Measurements from ENCODE around the gene ARHGAP18. TPM values are rescaled to one million over a fixed set of nuclear protein-coding genes. Genes with fewer than 3 reads are reported as not detected.

Gene ARHGAP18
- total and polyA plus RNA-seq, 2 of the 13 experiments (the other 11 are each of a cell fraction or from before 2014, with no cell fraction given): 58.2 to 115 TPM

DNA sequence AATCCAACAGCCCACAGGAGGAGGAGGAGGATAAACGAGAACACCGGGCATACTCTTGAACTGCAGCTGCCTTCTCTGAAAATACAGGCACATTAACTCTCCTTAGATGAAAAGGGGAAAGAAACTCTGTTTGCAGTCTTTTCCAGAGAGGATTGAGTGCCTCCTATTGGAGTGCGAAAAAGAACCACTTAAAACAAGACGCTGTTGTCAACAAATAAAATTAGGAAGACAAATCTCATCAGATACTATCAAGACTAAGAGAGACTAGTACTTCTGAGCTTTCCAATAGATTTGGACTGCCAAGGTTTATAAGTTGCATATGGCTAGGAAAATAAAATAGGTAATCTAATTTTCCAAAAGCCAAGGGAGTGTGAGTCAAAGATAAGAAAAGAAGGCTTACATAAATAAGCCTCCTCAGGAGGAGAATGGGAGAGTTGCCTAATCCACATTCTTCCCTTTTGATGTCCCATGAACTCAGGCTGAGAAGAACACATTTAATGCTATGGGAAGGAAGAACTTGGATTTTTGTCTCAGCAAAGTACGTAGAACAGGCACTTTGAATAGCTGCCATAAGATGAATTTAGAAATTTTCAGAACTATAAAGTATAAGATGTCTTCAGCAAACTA lies 154.7 kb downstream of the ARHGAP18 start:
- in situ Hi-C loops (cut with HindIII; ENCODE audit: extremely low pct_ligation_motif_present, low pct_unique_long_range_greater_than_20kb): no loop called here
- no peaks in the 10 kb centered on the region for H3K9me3 ChIP-seq (ENCODE audit: low read length)
- H3K36me3 ChIP-seq (replicated peaks in 1 of 2; ENCODE audit: control insufficient read depth in 1 of 2, insufficient read depth in 2 of 2, low read length in 2 of 2): peaks cover 0 to 2% of the 10 kb centered on the region in 2 experiments; a peak in 1 of 5 replicates
- H3K27me3 ChIP-seq (ENCODE audit: control insufficient read depth in 1 of 2, insufficient read depth in 2 of 2, low read length in 2 of 2): no peaks in the 10 kb centered on the region
- TF ChIP-seq, protein P1, sequence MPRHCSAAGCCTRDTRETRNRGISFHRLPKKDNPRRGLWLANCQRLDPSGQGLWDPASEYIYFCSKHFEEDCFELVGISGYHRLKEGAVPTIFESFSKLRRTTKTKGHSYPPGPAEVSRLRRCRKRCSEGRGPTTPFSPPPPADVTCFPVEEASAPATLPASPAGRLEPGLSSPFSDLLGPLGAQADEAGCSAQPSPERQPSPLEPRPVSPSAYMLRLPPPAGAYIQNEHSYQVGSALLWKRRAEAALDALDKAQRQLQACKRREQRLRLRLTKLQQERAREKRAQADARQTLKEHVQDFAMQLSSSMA (CRISPR knock-in tag; IDR thresholded peaks at IDR 0.05): no peak
- TF ChIP-seq ZSCAN29 (CRISPR knock-in tag; conservative IDR thresholded peaks at IDR 0.05): no peak
- TF ChIP-seq SAFB2 (CRISPR knock-in tag; IDR thresholded peaks at IDR 0.05; ENCODE audit: borderline replicate concordance, low read depth): no peak
- TF ChIP-seq, protein P2, sequence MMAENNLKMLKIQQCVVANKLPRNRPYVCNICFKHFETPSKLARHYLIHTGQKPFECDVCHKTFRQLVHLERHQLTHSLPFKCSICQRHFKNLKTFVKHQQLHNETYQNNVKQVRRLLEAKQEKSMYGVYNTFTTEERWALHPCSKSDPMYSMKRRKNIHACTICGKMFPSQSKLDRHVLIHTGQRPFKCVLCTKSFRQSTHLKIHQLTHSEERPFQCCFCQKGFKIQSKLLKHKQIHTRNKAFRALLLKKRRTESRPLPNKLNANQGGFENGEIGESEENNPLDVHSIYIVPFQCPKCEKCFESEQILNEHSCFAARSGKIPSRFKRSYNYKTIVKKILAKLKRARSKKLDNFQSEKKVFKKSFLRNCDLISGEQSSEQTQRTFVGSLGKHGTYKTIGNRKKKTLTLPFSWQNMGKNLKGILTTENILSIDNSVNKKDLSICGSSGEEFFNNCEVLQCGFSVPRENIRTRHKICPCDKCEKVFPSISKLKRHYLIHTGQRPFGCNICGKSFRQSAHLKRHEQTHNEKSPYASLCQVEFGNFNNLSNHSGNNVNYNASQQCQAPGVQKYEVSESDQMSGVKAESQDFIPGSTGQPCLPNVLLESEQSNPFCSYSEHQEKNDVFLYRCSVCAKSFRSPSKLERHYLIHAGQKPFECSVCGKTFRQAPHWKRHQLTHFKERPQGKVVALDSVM (CRISPR knock-in tag; IDR thresholded peaks at IDR 0.05): no peak
- no peak for TF ChIP-seq CCAR2 (optimal IDR thresholded peaks at IDR 0.05; ENCODE audit: low read depth, low read length)
- TF ChIP-seq, protein P3, sequence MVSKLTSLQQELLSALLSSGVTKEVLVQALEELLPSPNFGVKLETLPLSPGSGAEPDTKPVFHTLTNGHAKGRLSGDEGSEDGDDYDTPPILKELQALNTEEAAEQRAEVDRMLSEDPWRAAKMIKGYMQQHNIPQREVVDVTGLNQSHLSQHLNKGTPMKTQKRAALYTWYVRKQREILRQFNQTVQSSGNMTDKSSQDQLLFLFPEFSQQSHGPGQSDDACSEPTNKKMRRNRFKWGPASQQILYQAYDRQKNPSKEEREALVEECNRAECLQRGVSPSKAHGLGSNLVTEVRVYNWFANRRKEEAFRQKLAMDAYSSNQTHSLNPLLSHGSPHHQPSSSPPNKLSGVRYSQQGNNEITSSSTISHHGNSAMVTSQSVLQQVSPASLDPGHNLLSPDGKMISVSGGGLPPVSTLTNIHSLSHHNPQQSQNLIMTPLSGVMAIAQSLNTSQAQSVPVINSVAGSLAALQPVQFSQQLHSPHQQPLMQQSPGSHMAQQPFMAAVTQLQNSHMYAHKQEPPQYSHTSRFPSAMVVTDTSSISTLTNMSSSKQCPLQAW (CRISPR knock-in tag; IDR thresholded peaks at IDR 0.05): no peak
- no peak for TF ChIP-seq ATF1 (CRISPR knock-in tag; IDR thresholded peaks at IDR 0.05)
- TF ChIP-seq TAF15 (IDR thresholded peaks at IDR 0.05; ENCODE audit: low read depth, low read length, poor library complexity, severe bottlenecking): no peak
- no peak for TF ChIP-seq IRF1 (CRISPR knock-in tag; IDR thresholded peaks at IDR 0.05; ENCODE audit: low read depth)
- TF ChIP-seq, protein P4, sequence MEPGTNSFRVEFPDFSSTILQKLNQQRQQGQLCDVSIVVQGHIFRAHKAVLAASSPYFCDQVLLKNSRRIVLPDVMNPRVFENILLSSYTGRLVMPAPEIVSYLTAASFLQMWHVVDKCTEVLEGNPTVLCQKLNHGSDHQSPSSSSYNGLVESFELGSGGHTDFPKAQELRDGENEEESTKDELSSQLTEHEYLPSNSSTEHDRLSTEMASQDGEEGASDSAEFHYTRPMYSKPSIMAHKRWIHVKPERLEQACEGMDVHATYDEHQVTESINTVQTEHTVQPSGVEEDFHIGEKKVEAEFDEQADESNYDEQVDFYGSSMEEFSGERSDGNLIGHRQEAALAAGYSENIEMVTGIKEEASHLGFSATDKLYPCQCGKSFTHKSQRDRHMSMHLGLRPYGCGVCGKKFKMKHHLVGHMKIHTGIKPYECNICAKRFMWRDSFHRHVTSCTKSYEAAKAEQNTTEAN (CRISPR knock-in tag; conservative IDR thresholded peaks at IDR 0.05): no peak
- TF ChIP-seq NCOA1 (CRISPR knock-in tag; IDR thresholded peaks at IDR 0.05): no peak
- no peak overlapping the region for H3K9ac ChIP-seq (ENCODE audit: insufficient read depth, low read depth, low read length)
- 98% methylated on average over 5 of the region's 5 CpGs for WGBS (ENCODE audit: low lambda C conversion rate)
- no peak for ATAC-seq
- CTCF ChIA-PET (ENCODE audit: low intra/inter-chr PET ratio, low total read pairs): no interaction called here
- no peak for FAIRE-seq
- no peak overlapping the region for H3K27ac ChIP-seq (ENCODE audit: extremely low read length, insufficient read depth, low read length)
- no peak overlapping the region for H2AFZ ChIP-seq (ENCODE audit: low read length)
- H4K20me1 ChIP-seq (ENCODE audit: insufficient read depth, low read length): no peaks in the 10 kb centered on the region
- H3K4me3 ChIP-seq (replicated peaks in 1 of 3; ENCODE audit: insufficient read depth in 1 of 3, low read depth in 2 of 3, low read length in 3 of 3): no peak overlapping the region
- intact Hi-C loops (cut with micrococcal nuclease; ENCODE audit: unreplicated experiment): no loop called here
- no peaks in the 10 kb centered on the region for H3K4me1 ChIP-seq (ENCODE audit: insufficient read depth, low read length)
- no peak overlapping the region for H3K4me2 ChIP-seq (ENCODE audit: low read depth, low read length)
- no peaks in the 10 kb centered on the region for H3K79me2 ChIP-seq (ENCODE audit: insufficient read depth, low read length)
- DNase-seq (ENCODE audit: low spot score): no peak
- BruUV-seq (replicated peaks): no TSS peak
- POLR2A ChIA-PET: no interaction called here
